Coronary artery (tissue), 2 donors: ENCODE data around the gene SCT.

Experiments used
- DNase-seq: peaks from one replicate; pipeline ENCODE4 v3.0.0-alpha.2; 2017; ENCODE audit warnings: low spot score
- H3K27ac ChIP-seq, 2 donors: fragments of 200-600 bp; sonication (generic); one replicate each; pipeline ENCODE4 v1.5.1; 2016 to 2019
- H3K4me3 ChIP-seq: fragments of 200-600 bp; sonication (generic); 2 replicates; pipeline ENCODE4 v1.5.1; 2016; ENCODE audit warnings: mild to moderate bottlenecking, moderate library complexity
- TF ChIP-seq, protein P1 (sequence below): fragments of 200-600 bp; sonication (generic); IDR thresholded peaks from one replicate; pipeline ENCODE4 v1.5.1; 2019; ENCODE audit warnings: antibody characterized with exemption

The SCT gene

GRCh38 chr11:617912-618682 is 8.9 kb downstream of the SCT start:
- Histone ChIP-seq H3K27ac (no peak overlapping the region), H3K4me3 (no peak overlapping the region)
- TF ChIP-seq, protein P1, sequence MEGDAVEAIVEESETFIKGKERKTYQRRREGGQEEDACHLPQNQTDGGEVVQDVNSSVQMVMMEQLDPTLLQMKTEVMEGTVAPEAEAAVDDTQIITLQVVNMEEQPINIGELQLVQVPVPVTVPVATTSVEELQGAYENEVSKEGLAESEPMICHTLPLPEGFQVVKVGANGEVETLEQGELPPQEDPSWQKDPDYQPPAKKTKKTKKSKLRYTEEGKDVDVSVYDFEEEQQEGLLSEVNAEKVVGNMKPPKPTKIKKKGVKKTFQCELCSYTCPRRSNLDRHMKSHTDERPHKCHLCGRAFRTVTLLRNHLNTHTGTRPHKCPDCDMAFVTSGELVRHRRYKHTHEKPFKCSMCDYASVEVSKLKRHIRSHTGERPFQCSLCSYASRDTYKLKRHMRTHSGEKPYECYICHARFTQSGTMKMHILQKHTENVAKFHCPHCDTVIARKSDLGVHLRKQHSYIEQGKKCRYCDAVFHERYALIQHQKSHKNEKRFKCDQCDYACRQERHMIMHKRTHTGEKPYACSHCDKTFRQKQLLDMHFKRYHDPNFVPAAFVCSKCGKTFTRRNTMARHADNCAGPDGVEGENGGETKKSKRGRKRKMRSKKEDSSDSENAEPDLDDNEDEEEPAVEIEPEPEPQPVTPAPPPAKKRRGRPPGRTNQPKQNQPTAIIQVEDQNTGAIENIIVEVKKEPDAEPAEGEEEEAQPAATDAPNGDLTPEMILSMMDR: no peak
- no peak for DNase-seq

DNA sequence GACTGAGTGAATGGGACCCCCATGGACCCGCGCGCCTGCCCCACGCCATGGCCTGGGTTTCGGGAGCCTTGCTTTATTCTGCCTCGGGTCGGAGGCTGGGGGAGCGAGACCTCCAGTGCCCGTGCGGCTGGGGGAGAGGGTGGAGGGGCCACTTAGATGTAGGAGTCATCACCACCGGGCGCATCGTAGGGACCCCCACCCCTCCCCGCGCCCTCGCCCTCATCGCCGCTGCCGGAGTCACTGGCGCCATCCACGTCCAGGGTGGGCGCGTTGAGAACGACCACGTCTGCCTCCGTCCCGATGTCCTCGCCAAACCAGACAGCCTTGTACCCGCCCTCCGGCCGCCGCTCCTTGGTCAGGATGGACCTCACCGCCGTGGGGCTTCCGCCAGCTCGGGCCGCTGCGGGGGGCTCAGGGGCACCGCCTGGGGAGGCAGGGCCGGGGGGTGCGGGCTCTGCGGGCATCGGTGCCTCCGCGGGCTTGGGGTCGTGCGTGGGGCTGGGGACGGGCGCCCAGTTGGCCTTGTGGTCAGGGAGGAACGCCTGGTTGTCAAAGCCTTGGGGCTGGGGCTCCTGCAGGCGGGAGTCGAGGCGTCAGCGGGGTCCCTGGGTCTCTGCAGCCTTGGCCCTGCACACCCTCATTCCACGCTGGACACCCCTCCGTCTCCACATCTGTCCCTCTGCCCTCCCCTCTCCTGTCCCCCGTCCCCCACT is 9.6 kb downstream of the SCT start:
- TF ChIP-seq, protein P1: no peak
- Histone ChIP-seq H3K27ac (no peak overlapping the region), H3K4me3 (no peak overlapping the region)
- no peak for DNase-seq

DNA sequence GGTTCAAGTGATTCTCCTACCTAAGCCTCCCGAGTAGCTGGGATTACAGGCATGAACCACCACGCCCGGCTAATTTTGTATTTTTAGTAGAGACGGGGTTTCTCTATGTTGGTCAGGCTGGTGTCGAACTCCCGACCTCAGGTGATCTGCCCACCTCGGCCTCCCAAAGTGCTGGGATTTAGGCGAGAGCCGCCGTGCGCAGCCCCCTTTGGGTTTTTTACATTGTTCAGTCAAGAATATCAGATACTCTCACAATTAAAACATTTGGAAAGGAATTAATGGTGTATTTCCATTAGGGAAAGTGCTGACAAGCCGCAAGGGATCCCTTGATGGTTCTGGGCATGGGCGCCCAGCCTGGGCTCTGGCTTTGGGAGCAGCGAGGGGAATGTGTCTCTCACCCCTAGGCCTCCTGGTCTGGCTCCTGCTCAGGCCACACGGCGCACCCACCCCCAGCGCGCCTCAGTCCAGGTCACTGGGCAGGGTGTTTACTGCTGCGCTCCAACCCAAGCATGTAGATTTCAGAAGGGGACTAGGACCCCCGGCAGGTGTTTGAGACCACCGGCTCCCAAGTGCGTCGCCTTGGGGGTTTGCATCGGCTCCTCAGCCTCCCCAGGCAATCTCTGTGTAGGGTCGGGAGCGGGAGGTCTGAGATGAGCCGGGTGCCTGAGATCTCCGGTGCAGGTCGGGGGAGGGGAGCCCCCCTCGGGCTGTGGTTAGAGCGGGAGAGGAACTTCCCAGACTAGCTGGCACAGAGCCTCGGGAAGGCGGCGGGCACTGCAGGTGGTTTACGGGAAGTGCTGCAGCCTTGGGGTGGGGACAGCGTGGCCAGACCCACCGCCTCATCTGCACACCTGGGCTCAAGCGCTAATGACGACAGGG is 10.4 kb downstream of the SCT start:
- peak overlapping the region; percentile 84 for H3K4me3 ChIP-seq

DNA sequence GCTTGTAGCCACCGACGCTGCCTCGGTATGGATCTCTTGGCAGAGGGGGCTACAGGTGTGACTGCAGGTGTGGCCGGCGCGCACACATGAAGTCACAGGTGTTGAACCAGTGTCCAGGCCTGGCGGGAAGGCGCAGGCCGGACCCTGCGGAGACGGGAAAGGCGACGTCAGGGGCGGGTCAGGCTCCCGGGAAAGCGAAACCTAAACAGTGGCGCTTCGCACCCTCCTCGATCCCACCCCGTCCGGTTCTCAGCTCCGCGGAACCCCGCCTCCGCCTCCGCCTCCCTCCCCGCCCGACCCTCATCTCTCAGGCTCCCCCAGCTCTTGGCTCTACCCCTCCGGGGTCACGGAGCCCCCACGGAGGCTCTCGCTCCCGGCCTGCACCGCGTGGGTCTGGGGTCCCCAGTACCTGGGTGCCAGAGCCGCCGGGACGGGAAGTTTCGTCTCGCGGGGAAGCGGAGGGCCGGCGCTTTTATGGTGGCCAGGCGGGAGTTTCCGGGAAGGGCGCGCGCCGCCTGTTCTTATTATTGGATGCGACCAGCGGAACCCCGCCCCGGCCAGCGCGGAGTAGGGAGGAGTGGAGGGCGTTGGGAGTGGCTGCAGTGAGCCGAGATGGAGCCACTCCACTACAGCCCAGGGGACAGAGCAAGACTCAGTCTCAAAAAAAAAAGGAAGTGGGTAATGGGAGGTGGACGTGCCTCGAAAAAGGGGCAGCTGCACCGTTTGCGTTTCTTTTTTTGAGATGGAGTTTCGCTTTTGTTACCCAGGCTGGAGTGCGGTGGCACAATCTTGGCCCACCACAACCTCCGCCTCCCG is 11.3 kb downstream of the SCT start, which contains the start of gene IRF7:
IRF7 (minus strand) TSS at position 447 of the 816 bp plus-strand sequence. CDS start 586 bp downstream, outside the sequence.
- Histone ChIP-seq H3K27ac (peak within 1 kb of the TSS; percentile 79 to 92), H3K4me3 (peak within 1 kb of the TSS; percentile 84)
- peak; percentile 97 for DNase-seq
- TF ChIP-seq, protein P1: no peak

More for the DNA sequence above, 10.4 kb downstream of the SCT start:
- DNase-seq: no peak
- TF ChIP-seq, protein P1: no peak
- peak overlapping the region; percentile 79 to 92 for H3K27ac ChIP-seq

- TF ChIP-seq, protein P1: no peak
- Histone ChIP-seq H3K27ac (peak overlapping the region; percentile 79 to 92), H3K4me3 (peak overlapping the region; percentile 84)
- peak; percentile 73 for DNase-seq
Observed at GRCh38 chr11:614623-615503, 12.1 kb downstream of the SCT start.
